ENCODE results near the gene GALNT14. TPM values are rescaled to one million over a fixed set of nuclear protein-coding genes. Genes with fewer than 3 reads are reported as not detected.

Gene GALNT14
- total and polyA plus RNA-seq, 9 donors = 0.28 to 9.8 (median 1.6) TPM; not detected in 3

GRCh38 chr2:31113765-31114164 is 24.5 kb downstream of the GALNT14 start:
- no peak for TF ChIP-seq POLR2A (IDR thresholded peaks at IDR 0.05)
- TF ChIP-seq CTCF (IDR thresholded peaks at IDR 0.05) = no peak
- no peak for TF ChIP-seq EP300 (IDR thresholded peaks at IDR 0.05)
- Histone ChIP-seq H3K36me3 (no peaks in the 10 kb centered on the region), H3K4me1 (ENCODE audit: insufficient read depth) (no peaks in the 10 kb centered on the region), H3K4me3 (no peak overlapping the region), H3K27me3 (no peaks in the 10 kb centered on the region), H3K9me3 (no peaks in the 10 kb centered on the region), H3K27ac (no peak overlapping the region)
- no peak for DNase-seq
- intact Hi-C loops (cut with DNase I) = no loop called here

- no peak for DNase-seq
- Histone ChIP-seq H3K27me3 (no peaks in the 10 kb centered on the region), H3K36me3 (no peaks in the 10 kb centered on the region), H3K9me3 (no peaks in the 10 kb centered on the region), H3K4me1 (ENCODE audit: insufficient read depth) (no peaks in the 10 kb centered on the region), H3K4me3 (no peak overlapping the region), H3K27ac (no peak overlapping the region)
- 84 to 93% (median 91%) methylated on average over 3 of the region's 3 CpGs for WGBS, 3 donors
- intact Hi-C loops (cut with DNase I) = no loop called here
- TF ChIP-seq POLR2A (IDR thresholded peaks at IDR 0.05) (no peak), CTCF (IDR thresholded peaks at IDR 0.05) (no peak), EP300 (IDR thresholded peaks at IDR 0.05) (no peak)
These were observed 25.7 kb downstream of the GALNT14 start for GRCh38 chr2:31112544-31112943.

- DNase-seq = no peak
- intact Hi-C loops (cut with DNase I) = no loop called here
- no peak overlapping the region for H3K27ac ChIP-seq
- no peak overlapping the region for H3K4me3 ChIP-seq
- H3K9me3 ChIP-seq = no peaks in the 10 kb centered on the region
- no peaks in the 10 kb centered on the region for H3K27me3 ChIP-seq
- 63 to 79% (median 73%) methylated on average over 3 of the region's 3 CpGs for WGBS, 3 donors
- no peak for TF ChIP-seq EP300 (IDR thresholded peaks at IDR 0.05)
- H3K36me3 ChIP-seq = no peaks in the 10 kb centered on the region
- H3K4me1 ChIP-seq (ENCODE audit: insufficient read depth) = no peaks in the 10 kb centered on the region
These were observed 27.2 kb downstream of the GALNT14 start for GRCh38 chr2:31110998-31111397.

- Histone ChIP-seq H3K4me3 (no peak overlapping the region), H3K27ac (no peak overlapping the region), H3K4me1 (ENCODE audit: insufficient read depth) (no peaks in the 10 kb centered on the region), H3K9me3 (no peaks in the 10 kb centered on the region), H3K36me3 (no peaks in the 10 kb centered on the region), H3K27me3 (no peaks in the 10 kb centered on the region)
- TF ChIP-seq EP300 (IDR thresholded peaks at IDR 0.05) = no peak
- no peak for TF ChIP-seq POLR2A (IDR thresholded peaks at IDR 0.05)
- TF ChIP-seq CTCF (IDR thresholded peaks at IDR 0.05) = no peak
- WGBS, 3 donors = 58 to 74% (median 69%) methylated on average over 3 of the region's 3 CpGs
- no peak for DNase-seq
- intact Hi-C loops (cut with DNase I) = no loop called here
These were observed 27.8 kb downstream of the GALNT14 start for GRCh38 chr2:31110431-31110830.

- Histone ChIP-seq H3K4me3 (no peak overlapping the region), H3K27me3 (no peaks in the 10 kb centered on the region), H3K4me1 (ENCODE audit: insufficient read depth) (no peaks in the 10 kb centered on the region), H3K9me3 (no peaks in the 10 kb centered on the region), H3K27ac (no peak overlapping the region), H3K36me3 (no peaks in the 10 kb centered on the region)
- no peak for TF ChIP-seq EP300 (IDR thresholded peaks at IDR 0.05)
- no peak for TF ChIP-seq POLR2A (IDR thresholded peaks at IDR 0.05)
- TF ChIP-seq CTCF (IDR thresholded peaks at IDR 0.05) = no peak
- intact Hi-C loops (cut with DNase I) = no loop called here
- 86 to 92% (median 90%) methylated on average over 8 of the region's 8 CpGs for WGBS, 3 donors
- no peak for DNase-seq
These were observed 28.5 kb downstream of the GALNT14 start for GRCh38 chr2:31109633-31110192.

Measured in ovary (tissue), 9 donors.